Mesendoderm (in vitro differentiated cells): Measurements from ENCODE around the gene APP.

Source experiments
- DNase-seq: peaks from one replicate; pipeline ENCODE4 v3.0.0; 2013
- H2AK5ac ChIP-seq: 2 replicates; pipeline ENCODE4 v1.6.1; 2013; ENCODE audit warnings: low read length, inconsistent platforms
- H2BK120ac ChIP-seq: 2 replicates; pipeline ENCODE4 v1.6.1; 2013; ENCODE audit warnings: low read depth, mild to moderate bottlenecking, low read length, moderate library complexity, mixed read lengths
- H2BK15ac ChIP-seq: replicated peaks from 2 replicates; pipeline ENCODE4 v1.6.1; 2013; ENCODE audit warnings: low read depth, mild to moderate bottlenecking, moderate library complexity
- H2BK5ac ChIP-seq: 2 replicates; pipeline ENCODE4 v1.6.1; 2013; ENCODE audit warnings: low read length, inconsistent platforms
- H3K18ac ChIP-seq: 2 replicates; pipeline ENCODE4 v1.6.1; 2013; ENCODE audit warnings: mild to moderate bottlenecking, low read length, mixed read lengths
- H3K23ac ChIP-seq: one replicate; pipeline ENCODE4 v1.6.1; 2013; ENCODE audit warnings: low read length
- H3K27ac ChIP-seq: 2 replicates; pipeline ENCODE4 v1.5.1; 2013; ENCODE audit warnings: low read depth, mild to moderate bottlenecking, inconsistent platforms, low read length, moderate library complexity
- H3K27me3 ChIP-seq: 2 replicates; pipeline ENCODE4 v1.6.1; 2013; ENCODE audit warnings: low read length, control low read depth, mild to moderate bottlenecking, inconsistent platforms; ENCODE audit not compliant: insufficient read depth, poor library complexity
- H3K36me3 ChIP-seq: 2 replicates; pipeline ENCODE4 v1.6.1; 2013; ENCODE audit warnings: low read length, inconsistent platforms; ENCODE audit not compliant: control insufficient read depth, insufficient read depth
- H3K4ac ChIP-seq: one replicate; pipeline ENCODE4 v1.6.1; 2013; ENCODE audit warnings: low read depth, mild to moderate bottlenecking, low read length, moderate library complexity
- H3K4me1 ChIP-seq: 2 replicates; pipeline ENCODE4 v1.6.1; 2013; ENCODE audit warnings: low read depth, low read length, inconsistent platforms; ENCODE audit not compliant: control insufficient read depth
- H3K4me2 ChIP-seq: 2 replicates; pipeline ENCODE4 v1.6.1; 2013; ENCODE audit warnings: low read length
- H3K4me3 ChIP-seq: 2 replicates; pipeline ENCODE4 v1.5.1; 2013; ENCODE audit warnings: mild to moderate bottlenecking, low read length
- H3K56ac ChIP-seq: one replicate; pipeline ENCODE4 v1.6.1; 2013; ENCODE audit warnings: low read length
- H3K79me1 ChIP-seq: 2 replicates; pipeline ENCODE4 v1.6.1; 2013; ENCODE audit warnings: low read length, inconsistent platforms
- H3K79me2 ChIP-seq: 2 replicates; pipeline ENCODE4 v1.6.1; 2013; ENCODE audit warnings: mild to moderate bottlenecking, low read length; ENCODE audit not compliant: control insufficient read depth, insufficient read depth
- H3K9ac ChIP-seq: 2 replicates; pipeline ENCODE4 v1.6.1; 2013; ENCODE audit warnings: low read length, inconsistent platforms
- H4K5ac ChIP-seq: one replicate; pipeline ENCODE4 v1.6.1; 2013; ENCODE audit warnings: low read length
- H4K8ac ChIP-seq: one replicate; pipeline ENCODE4 v1.6.1; 2013; ENCODE audit warnings: low read depth, mild to moderate bottlenecking, control low read depth, low read length, moderate library complexity
- WGBS: extraction: QIAGEN DNeasy Blood & Tissue Kit; methylation state at CpG from one replicate; pipeline ENCODE4 v1.1.7; 2013; ENCODE audit warnings: low lambda C conversion rate, missing lambda C conversion rate; ENCODE audit not compliant: insufficient coverage; ENCODE audit errors: extremely low coverage; 5-methylcytosine and 5-hydroxymethylcytosine counted together

Gene APP

GRCh38 chr21:26127073-26127814 is 43.3 kb downstream of the APP start:
- no CpG with 5 or more reads among the region's 1 CpG for WGBS
- no peak overlapping the region for H3K27ac ChIP-seq
- no peak overlapping the region for H3K56ac ChIP-seq
- no peak overlapping the region for H3K4me3 ChIP-seq
- no peaks in the 10 kb centered on the region for H3K36me3 ChIP-seq
- H2BK5ac ChIP-seq: no peak overlapping the region
- H3K4ac ChIP-seq: no peak overlapping the region
- H3K79me2 ChIP-seq: peaks cover 73% of the 10 kb centered on the region
- H3K18ac ChIP-seq: no peak overlapping the region
- peaks cover 6% of the 10 kb centered on the region for H3K79me1 ChIP-seq
- H2AK5ac ChIP-seq: no peak overlapping the region
- H3K9ac ChIP-seq: no peak overlapping the region
- no peak overlapping the region for H2BK15ac ChIP-seq
- H3K27me3 ChIP-seq: no peaks in the 10 kb centered on the region
- DNase-seq: no peak
- peaks cover 23% of the 10 kb centered on the region for H3K4me1 ChIP-seq
- H4K8ac ChIP-seq: no peak overlapping the region
- no peak overlapping the region for H4K5ac ChIP-seq
- H3K23ac ChIP-seq: no peak overlapping the region
- no peak overlapping the region for H2BK120ac ChIP-seq
- H3K4me2 ChIP-seq: no peak overlapping the region

- whole genome bisulfite sequencing: no CpG with 5 or more reads among the region's 4 CpGs
- H2BK5ac ChIP-seq: peak overlapping the region; percentile 2
- DNase-seq: peak; percentile 46
These were observed 44.4 kb downstream of the APP start for GRCh38 chr21:26126168-26126553.

GRCh38 chr21:26125433-26126167 is 45.0 kb downstream of the APP start:
- H3K79me2 ChIP-seq: peaks cover 80% of the 10 kb centered on the region
- H3K27me3 ChIP-seq: no peaks in the 10 kb centered on the region
- peak overlapping the region; percentile 72 for H2BK5ac ChIP-seq
- H3K9ac ChIP-seq: no peak overlapping the region
- H2AK5ac ChIP-seq: no peak overlapping the region
- H3K4me1 ChIP-seq: peaks cover 23% of the 10 kb centered on the region
- no peak overlapping the region for H4K8ac ChIP-seq
- whole genome bisulfite sequencing: no CpG with 5 or more reads among the region's 8 CpGs
- H3K36me3 ChIP-seq: no peaks in the 10 kb centered on the region
- peaks cover 6% of the 10 kb centered on the region for H3K79me1 ChIP-seq
- H4K5ac ChIP-seq: no peak overlapping the region
- peak overlapping the region; percentile 9 for H3K27ac ChIP-seq
- DNase-seq: peak; percentile 34
- no peak overlapping the region for H2BK15ac ChIP-seq
- no peak overlapping the region for H3K23ac ChIP-seq
- no peak overlapping the region for H2BK120ac ChIP-seq
- peak overlapping the region; percentile 14 for H3K18ac ChIP-seq
- H3K4me2 ChIP-seq: no peak overlapping the region
- no peak overlapping the region for H3K4ac ChIP-seq
- H3K56ac ChIP-seq: peak overlapping the region; percentile 71
- H3K4me3 ChIP-seq: no peak overlapping the region

More at GRCh38 chr21:26126168-26126553, 44.4 kb downstream of the APP start:
- H2BK120ac ChIP-seq: no peak overlapping the region
- H3K4me1 ChIP-seq: peaks cover 23% of the 10 kb centered on the region
- H2AK5ac ChIP-seq: no peak overlapping the region
- peaks cover 76% of the 10 kb centered on the region for H3K79me2 ChIP-seq
- H3K4ac ChIP-seq: no peak overlapping the region
- H3K56ac ChIP-seq: peak overlapping the region; percentile 30
- H4K8ac ChIP-seq: no peak overlapping the region
- no peak overlapping the region for H3K9ac ChIP-seq
- no peak overlapping the region for H4K5ac ChIP-seq
- H3K36me3 ChIP-seq: no peaks in the 10 kb centered on the region
- H3K27me3 ChIP-seq: no peaks in the 10 kb centered on the region
- peak overlapping the region; percentile 17 for H3K27ac ChIP-seq
- H3K79me1 ChIP-seq: peaks cover 6% of the 10 kb centered on the region
- H3K4me3 ChIP-seq: no peak overlapping the region
- no peak overlapping the region for H3K18ac ChIP-seq
- H3K23ac ChIP-seq: no peak overlapping the region
- no peak overlapping the region for H2BK15ac ChIP-seq
- H3K4me2 ChIP-seq: no peak overlapping the region

GRCh38 chr21:26124896-26125295 is 45.7 kb downstream of the APP start:
- Histone ChIP-seq H4K5ac (no peak overlapping the region), H3K79me1 (peaks cover 6% of the 10 kb centered on the region), H3K23ac (no peak overlapping the region), H3K9ac (peak overlapping the region; percentile 4), H3K18ac (peak overlapping the region; percentile 62), H3K4me3 (no peak overlapping the region), H3K4me1 (peaks cover 23% of the 10 kb centered on the region), H3K4me2 (no peak overlapping the region), H2BK5ac (peak overlapping the region; percentile 14), H2BK15ac (no peak overlapping the region), H4K8ac (no peak overlapping the region), H2BK120ac (no peak overlapping the region), H3K36me3 (no peaks in the 10 kb centered on the region), H3K27me3 (no peaks in the 10 kb centered on the region), H3K79me2 (peaks cover 78% of the 10 kb centered on the region), H3K27ac (peak overlapping the region; percentile 38), H3K4ac (peak overlapping the region; percentile 6), H3K56ac (peak overlapping the region; percentile 68), H2AK5ac (no peak overlapping the region)
- no peak for DNase-seq
- WGBS: no CpG with 5 or more reads among the region's 7 CpGs

GRCh38 chr21:26124421-26124833 is 46.1 kb downstream of the APP start:
- Histone ChIP-seq H3K4me3 (no peak overlapping the region), H2AK5ac (no peak overlapping the region), H3K4me2 (no peak overlapping the region), H4K8ac (no peak overlapping the region), H3K27me3 (no peaks in the 10 kb centered on the region), H3K4ac (no peak overlapping the region), H2BK15ac (no peak overlapping the region), H3K27ac (no peak overlapping the region), H3K23ac (no peak overlapping the region), H3K79me1 (peaks cover 6% of the 10 kb centered on the region), H3K9ac (no peak overlapping the region), H2BK120ac (no peak overlapping the region), H4K5ac (no peak overlapping the region), H3K36me3 (no peaks in the 10 kb centered on the region), H3K18ac (peak overlapping the region; percentile 62), H3K4me1 (peaks cover 23% of the 10 kb centered on the region), H3K56ac (no peak overlapping the region), H2BK5ac (no peak overlapping the region), H3K79me2 (peaks cover 79% of the 10 kb centered on the region)
- no CpG with 5 or more reads among the region's 4 CpGs for WGBS
- peak; percentile 64 for DNase-seq
